Stimulated activated CD4-positive, alpha-beta T cell treated with anti-CD3 and anti-CD28 coated beads, Interleukin-12 subunit alpha, Interleukin-12 subunit beta, amount 100 ng/mL, for 4 hours (primary cell): Measurements from ENCODE around the gene SLC10A3.
"Not testable (repeated sequence)": the region's sequence is repeated elsewhere in the genome, so short reads cannot be mapped to it uniquely, and the experiment has no call there.

ENCODE experiments used
- DNase-seq: peaks from one replicate; pipeline ENCODE4 v3.0.0-alpha.2; 2020

Gene SLC10A3

DNA sequence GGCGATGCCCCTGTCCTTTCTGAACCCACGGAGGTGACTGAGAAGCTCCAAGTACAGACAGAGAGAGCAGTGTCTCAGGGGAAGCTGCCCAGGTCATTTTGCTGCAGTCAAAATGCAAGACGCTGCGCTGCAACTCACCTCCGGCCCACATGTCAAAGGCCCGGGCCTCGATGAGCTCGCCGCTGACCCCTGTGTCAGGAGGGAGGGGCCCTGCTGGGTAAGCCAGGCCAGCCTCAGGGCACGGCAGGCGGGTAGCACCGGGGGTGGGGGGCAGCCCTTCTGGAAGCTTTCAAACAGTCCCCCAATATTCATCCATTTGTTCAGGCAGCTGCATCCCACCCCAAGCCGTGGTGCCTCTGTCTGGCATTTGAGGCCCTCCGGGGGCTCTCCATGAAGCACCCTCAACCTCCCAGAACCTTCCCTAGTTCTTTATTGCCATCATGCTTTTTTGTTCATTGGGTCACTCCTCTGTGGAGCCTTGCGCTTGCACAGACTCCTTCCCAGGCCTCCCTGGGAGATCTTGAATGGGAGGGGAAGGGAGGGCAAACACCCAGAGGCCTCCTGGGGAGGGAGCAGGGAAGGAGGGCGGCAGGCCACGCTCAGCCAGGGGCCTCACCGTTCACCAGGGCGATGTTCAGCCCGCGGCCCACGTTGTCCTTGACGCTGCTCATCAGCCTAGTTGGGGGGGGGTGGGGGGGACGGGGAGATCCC, 17.4 kb upstream of the SLC10A3 start:
- no peak for DNase-seq

DNA sequence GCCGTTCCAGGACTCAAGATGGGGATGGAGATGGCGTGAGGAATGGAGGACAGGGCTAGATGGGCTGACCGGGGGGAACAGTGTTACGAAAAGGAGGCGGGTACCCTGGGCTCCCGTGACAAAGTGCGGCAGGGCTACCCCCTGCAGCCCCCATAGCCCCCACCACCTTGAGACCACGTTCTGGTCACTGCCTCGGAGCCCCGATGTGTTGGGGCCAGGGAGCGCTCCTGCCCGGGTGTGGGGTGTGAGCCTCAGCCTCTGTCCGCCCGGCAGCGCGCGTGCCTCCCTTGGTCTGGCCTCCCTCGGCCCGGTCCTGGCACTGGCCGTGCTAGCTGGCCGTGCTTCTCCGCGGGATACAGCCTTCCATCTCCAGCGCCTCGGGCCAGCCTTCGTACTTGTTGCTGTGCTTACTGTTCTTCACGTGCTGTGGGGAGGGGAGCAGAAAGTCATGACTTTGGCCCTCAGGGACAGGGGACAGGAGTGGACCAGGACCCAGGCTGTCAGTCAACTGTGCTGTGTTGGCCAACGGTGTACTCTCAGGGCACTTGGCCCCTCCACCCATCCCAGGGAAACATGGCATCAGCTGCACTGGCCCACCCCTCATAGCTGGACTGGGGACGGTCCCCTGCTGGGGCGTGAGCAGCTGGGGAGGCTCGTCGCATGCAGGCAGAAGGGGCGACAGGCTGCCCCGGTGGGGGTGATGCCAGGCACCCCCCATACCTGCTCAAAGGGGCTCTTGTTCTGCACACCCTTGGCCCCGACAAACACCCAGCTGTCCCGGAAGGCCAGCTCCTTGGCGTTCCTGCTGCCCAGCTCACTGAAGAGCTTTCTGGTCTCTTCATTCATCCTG, 16.3 kb upstream of the SLC10A3 start:
- DNase-seq = no peak

DNA sequence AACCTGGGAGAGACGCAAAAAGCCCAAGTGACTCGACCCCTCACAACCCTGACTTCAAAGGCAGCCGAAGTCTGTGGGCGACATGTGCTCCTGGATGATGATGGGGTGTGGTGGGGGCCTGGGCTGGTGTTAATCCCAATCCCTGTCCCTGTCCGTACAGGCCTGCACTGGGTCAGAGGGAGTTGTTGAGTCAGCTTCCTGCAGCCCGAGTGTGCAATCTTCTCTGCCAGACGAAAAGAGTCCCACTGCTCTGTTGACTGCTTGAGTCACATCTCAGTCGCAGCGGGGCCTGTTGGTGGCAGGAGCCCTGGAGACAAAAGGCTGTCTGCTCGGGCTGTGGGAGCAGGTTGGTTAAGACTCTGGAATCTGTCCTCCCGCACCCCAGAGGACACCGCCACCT, 15.3 kb upstream of the SLC10A3 start:
- DNase-seq = no peak

DNA sequence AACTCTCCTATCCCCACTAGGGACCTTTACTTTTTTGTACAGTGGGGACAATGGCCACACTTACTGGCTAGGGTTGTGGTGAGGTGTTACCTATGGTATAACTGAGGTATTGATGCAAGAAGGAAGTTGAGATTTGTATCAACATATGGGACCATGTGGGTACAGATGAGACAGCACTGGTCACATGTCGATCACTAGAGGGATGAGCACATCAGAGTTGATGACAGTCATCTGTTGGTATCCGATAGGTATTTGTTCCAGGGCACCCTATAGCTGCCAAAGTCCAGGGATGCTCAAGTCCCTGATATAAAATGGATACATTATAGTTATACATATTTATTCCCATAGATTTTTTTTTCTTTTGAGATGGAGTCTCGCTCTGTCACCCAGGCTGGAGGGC, 12.6 kb upstream of the SLC10A3 start:
- no peak for DNase-seq

DNA sequence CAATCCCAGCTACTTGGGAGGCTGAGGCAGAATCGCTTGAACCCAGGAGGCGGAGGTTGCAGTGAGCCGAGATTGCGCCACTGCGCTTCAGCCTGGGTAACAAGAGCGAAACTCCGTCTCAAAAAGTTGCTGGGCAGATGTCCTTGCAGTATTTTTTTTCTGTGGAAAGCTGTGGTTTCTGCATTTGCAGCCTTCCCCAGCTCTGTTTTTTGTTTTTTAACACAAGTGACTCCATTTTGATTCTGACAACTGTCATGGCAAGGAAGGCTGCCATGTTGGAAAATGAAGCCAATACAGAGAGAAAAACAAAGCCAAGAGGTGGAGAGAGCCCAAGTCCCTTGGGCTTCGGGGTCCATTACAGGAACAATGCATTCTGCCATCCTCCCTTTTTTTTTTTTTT, 11.7 kb upstream of the SLC10A3 start:
- DNase-seq = no peak

DNA sequence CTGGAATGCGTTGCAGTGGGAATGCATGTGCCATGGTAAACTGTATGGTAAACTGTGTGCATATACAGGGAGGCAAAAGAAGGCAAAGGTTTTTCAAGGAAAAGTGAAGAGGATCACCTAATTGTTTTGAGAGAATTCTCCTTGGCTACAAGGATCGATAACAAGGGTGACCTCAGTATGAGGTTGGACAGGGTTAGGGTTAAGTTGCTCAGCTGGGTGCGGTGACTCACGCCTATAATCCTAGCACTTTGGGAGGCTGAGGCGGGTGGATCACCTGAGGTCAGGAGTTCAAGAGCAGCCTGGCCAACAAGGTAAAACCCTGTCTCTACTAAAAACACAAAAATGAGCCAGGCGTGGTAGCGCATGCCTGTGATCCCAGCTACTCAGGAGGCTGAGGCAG, 11.0 kb upstream of the SLC10A3 start:
- not testable (repeated sequence) for DNase-seq

DNA sequence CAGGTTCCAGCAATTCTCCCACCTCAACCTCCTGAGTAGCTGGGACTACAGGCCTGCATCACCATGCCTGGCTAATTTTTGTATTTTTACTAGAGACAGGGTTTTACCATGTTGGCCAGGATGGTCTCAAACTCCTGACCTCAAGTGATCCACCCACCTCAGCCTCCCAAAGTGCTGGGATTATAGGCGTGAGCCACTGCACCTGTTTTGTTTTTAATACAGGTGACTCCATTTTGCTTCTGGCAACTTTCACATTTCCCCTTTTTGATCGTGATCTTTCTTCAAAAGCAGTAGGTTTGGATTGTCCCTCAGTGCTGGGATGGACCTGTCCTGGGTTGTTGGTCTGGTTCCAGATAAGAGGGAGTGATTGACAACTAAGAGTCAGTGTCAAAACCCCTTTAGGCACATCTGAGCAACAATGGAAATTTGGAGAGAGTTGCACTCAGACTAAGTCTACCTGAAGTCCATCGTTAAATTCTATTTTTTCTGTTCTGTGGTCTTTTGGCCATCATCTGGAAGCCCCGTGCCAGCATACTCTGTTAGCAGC, 6.2 kb upstream of the SLC10A3 start:
- DNase-seq = not testable (repeated sequence)

DNA sequence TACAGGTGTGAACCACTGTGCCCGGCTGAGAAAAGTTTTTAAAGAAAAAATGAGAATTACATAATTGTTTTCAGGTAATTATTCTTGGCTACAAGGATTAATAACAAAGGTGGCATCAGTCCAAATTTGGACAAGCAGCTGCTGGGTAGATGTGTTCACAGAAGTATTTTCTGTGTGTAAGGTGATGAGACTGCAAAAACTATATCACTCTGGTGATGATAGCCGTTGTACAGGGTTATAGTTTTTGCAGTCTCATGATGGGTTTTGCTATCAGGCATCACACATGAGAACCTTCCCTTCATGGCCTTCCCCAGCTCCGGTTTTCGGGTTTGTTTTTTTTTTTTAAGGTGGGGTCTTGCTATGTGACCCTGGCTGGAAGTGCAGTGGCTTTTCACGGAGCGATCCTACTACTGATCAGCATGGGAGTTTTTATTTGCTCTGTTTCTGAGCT, 5.1 kb upstream of the SLC10A3 start:
- no peak for DNase-seq

DNA sequence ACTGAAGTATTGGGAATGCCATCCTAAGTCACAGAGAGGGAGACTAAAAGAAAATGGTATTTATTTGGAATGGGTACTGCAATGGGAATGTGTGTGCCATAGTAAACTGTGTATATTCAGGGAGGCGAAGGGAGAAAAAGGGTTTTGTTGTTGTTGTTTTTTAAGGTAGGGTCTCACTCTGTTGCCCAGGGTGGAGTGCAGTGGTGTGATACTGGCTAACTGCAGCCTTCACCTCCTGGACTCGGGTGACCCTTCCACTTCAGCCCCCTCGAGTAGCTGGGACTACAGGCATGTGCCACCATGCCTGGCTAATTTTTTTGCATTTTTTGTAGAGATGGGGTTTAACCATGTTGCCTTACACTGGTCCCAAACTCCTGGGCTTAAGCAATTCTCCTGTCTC, 4.3 kb upstream of the SLC10A3 start:
- DNase-seq = no peak

DNA sequence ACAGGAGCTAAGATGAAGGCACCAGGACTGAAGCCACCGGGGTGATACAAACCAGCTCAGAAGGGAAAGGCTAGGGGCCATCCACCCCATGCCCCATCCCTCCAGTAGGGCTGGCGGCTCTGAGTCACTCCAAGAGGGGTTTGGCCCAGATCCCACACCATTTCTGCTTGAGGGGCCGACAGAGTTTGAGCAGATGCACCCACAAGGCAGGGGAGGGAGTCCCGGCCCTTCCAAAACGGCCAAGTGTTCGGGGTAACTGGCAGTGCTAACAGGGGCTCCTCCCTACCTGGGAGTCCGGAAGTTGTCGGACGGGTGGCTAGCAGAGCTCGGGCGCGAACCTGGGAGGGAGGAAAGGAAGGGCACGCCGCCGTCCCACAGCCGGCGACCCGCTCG, 412 bp downstream of the SLC10A3 start:
- DNase-seq = no peak

DNA sequence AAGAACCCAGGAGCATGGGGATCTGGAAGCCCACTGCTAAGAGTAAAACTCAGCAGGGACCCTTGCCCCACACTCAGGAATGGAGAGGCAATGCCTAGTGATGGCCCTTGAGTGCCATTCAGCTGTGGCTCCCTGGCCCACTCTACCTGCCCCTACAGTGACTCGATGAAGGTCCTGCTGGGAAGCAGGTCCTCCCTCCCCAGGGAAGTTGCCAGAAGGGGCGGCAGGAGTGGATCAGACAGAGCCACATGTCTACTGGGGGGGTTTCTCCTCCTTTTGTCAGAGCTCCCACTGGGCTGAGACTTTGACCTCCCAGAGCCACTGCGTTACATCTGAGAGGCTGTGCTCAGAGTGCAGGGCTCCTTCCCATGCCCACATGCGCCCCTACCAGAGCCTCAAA, 1.2 kb downstream of the SLC10A3 start:
- DNase-seq = no peak

DNA sequence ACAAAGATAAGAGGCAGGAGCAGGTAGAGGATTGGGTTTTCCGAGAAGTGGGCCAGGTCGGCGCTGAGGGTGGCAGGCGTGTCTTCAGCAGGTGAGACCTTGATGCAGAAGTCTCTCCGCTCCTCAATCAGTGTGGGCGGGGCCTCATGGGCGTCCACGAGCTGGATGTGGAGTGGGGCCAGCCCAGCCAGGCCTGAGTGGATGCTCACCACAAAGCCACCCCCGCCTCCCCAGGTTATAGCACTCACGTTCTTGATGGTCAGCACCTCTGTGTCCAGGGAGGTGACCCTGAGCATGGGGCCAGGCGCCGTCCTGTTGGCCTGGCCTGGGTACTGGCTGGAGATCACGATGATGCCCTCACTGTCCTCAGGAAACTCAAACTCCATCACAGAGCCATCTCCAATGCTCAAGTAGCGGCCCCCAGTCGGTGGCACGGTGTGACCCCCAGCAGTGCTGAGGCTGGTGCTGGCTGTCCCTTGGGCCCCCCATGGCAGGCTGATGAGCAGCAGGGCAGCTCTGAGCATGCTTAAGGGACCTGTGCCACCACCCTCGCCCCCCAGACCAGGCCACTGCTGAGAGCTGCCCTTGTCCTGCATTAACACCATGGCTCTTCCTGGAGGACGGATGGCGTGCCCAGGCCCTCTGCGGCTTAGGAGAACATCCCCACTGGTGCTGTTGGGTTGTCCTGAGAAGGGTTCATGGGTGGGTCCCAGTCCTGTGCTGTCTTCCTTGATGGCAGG, 1.9 kb downstream of the SLC10A3 start:
- DNase-seq = no peak

DNA sequence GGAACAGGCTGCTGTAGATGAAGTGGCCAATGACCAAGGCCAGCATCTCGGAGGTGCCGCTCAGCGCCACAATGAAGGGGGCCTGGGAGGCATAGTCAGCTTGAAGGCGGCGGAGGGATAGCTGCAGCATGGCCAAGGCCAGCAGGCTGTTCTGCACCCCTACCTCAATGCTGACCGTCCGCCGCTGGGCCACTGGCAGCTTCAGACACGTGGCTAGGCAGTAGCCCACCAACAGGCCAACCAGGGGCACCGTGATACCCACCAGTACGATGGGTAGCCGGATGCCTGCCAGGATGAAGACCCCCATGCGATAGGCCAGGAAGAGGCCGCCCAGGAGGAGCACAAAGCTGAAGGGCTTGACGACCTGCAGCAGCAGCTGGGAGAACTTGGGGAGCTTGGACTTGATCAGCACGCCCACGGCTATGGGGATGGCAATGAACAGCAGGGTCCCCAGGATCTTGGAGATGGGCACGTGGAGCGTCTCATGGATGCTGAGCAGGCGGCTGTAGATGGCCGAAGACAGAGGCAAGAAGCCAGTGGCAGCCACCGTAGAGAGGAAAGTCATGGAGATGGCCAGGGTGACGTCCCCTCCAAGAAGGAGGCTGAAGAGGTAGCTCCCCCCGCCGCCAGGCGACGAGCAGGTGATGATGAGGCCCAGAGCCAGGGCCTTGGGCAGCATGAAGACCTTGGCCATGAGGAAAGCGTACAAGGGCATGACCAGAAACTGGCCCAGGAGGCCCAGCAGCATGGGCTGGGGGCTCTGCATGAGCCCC, 2.7 kb downstream of the SLC10A3 start:
- no peak for DNase-seq

DNA sequence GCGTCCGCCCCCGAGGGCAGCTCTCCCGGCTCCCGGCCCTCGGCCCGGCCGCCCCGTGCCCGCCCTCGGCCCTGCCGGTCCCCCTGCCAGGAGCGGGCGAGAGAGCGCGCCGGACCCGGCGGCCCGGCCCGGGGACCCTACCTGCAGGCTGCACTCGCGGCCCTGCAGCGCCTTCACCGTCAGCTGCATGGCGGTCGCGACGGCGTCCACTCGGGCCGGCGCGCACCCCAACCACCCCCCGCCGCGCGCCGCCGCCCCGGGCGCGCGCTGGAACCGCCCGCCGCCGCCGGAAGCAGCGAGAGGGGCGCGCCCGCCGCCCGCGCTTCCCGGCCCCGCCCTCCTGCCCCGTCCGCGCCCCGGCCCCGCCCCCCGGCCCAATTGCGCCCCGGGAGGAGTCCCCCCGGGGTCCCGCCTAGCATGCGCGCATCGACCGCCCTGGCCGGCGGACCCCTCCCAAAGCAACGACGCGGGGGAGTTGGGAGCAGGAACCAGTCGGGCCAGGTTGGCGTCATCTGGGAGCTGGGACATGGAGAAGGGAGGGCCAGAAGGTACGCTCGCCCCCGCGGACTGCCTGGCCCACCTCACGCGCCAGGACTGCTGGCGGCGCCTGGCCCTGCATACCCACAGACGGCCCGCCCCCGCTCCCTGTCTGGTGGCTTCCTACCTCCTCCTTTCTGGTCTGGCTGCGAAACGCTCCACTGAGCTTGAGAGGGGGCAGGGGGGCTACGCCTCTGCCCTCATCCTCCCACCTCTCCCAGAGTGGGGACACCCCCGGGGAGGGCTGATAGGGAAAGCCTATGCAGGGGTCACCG, 3.8 kb downstream of the SLC10A3 start, which contains the start of gene UBL4A:
TSS of gene UBL4A (minus strand) at position 220 of the 812 bp plus-strand sequence. CDS start at position 189, 31 bp downstream.
- DNase-seq = peak; percentile 63

DNA sequence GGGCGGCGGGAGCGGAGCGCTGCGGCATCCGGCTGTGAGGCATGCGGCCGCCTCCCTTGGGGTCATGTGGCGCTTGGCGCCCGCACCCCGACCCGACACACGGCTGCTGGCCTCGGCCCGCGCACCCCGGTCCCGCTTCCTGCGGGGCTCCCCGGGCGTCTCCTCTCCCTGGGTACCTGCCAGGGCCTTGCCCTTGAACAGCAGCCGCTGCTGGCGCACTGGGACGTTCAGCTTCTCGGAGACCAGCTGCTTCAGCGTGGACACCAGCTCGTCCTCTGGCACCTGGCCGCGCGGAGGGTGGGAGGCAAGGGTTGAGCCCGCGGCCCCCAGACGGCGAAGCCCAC, 4.4 kb downstream of the SLC10A3 start:
- peak; percentile 27 for DNase-seq

DNA sequence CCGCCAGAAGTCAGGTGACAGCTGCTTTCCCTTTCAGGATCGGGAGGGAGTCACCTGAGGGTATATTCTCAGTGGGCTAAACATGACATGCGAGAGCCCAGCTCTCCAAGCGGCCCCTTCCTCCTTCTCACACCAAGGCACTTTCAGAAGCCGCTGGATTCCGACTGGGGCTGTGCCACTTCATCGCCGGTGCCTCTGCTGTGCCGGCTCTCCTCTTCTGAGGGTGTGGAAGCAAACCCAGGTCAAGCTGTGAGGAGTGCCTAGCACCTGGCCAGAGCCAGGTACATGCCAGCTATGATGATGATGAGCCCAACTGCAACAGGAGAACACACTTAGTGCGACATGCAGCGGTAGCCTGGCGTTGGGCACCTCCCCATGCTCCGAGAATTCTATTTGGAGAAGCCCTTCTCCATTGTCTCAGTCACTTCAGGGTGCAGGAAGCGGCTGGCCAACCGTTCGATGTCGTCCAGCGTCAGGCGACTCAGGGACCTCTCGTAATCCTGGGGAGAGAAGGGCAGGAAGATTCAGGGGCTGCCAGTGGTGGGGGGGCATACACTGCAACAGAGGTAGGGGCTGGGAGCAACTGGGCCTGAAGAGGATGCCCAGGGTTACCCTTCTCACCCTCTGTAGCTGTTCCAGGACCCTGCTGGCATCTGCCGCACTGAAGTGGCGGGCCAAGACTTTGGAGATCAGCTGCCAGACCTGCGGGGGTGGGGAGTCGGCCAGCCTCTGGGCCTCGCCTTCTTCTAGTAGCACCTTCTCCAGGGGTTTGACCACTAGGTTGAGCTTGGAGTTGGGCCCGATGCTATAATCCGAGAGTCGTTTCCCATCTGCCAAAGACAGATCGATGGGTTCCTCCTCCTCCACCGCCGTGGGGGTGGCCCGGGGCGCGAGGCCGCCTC, 5.0 kb downstream of the SLC10A3 start:
- no peak for DNase-seq

DNA sequence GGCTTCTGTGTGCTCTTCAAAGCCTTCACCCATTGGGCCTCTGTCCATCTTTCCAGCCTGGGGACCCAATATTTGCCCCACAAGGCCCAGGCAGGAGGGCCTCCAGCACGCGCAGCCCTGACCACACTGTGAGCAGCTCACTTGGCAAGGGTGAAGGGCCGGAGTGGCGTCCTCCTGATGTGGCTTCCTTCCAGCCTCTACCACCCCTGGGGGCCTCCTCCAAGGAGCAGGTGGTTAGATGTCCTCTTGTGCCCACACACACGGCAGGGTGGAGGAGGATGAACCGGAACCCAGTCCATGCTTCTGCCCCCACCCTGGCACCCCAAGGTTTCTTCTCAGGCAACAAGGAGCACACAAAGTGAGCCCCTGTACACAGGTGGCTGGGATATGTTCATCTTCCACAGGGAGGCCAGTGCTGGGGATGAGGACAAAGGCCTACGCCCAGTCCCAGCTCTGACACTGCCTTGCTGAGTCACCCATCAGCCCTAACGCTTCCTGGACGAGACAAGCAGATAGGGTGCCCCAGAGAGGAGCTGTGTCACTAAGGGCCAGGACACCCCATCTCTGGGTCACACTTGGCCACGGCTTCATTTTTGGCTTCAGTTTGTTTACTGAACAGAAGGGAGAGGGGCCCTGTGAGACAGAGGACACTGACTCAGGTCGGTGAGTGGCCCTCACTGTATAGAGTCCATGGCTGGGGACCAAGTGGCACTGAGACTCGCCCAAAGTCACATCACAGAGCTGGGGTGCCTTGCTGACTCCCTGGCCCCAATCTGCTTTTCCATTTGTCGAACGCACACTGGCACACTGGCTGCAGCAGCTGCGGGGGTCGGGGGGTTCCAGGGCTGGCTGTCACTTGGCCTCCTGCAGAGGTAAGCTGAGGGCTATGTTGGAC, 5.9 kb downstream of the SLC10A3 start:
- DNase-seq = no peak

DNA sequence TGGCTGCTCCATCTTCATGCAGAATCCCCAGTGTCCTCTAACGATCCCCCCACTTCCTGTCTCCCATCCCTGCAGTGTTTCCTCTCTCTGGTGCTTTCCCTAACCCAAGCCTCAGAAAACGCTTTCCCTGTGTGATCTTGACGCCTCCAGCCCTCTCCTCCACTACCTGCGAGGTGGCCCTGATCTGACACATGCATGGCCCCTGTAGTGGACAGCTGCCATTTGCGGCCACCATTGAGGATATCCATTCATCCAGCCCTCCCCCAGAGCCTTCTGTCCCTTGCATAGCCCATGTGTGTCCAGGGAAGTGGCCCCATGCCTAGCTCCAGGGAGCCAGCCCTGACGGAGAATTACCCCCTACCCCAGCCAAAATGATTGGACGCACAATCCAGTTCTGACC, 7.1 kb downstream of the SLC10A3 start:
- no peak for DNase-seq

DNA sequence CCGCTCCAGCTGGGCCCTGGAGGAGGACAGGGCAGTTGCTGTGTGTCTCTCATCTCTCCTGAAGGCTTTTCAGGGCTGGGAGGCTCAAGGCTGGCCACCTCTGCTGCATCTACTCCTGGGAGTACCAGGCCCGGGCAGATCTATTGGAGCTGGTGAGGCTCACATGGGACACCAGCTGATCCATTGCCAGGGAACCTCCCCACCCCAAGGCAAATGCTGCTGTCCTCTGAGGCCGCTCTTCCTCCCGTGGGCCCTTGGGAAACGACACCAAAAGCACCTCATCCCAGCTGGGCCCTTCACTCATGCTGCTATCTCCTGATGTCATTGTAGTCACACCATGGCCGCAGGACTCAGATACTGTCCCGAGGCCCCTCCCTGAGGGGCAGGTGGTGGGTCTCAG, 7.6 kb downstream of the SLC10A3 start:
- no peak for DNase-seq
